GM20000 (cell line): ENCODE data around the gene YJEFN3.

Source experiments
- DNase-seq: peaks from one replicate; pipeline ENCODE4 v3.0.0; 2012; ENCODE audit warnings: low spot score
- TF ChIP-seq, protein P1 (sequence below): IDR thresholded peaks from 2 replicates; pipeline ENCODE4 v1.5.1; 2012; ENCODE audit warnings: mild to moderate bottlenecking, control low read depth; ENCODE audit errors: extremely low read depth, missing control alignments

Gene YJEFN3

GRCh38 chr19:19528721-19529490 lies at the start of gene YJEFN3:
Gene YJEFN3, plus strand, starts transcription at chr19:19528911. Its CDS starts 22 bp downstream, at chr19:19528933.
- TF ChIP-seq, protein P1, sequence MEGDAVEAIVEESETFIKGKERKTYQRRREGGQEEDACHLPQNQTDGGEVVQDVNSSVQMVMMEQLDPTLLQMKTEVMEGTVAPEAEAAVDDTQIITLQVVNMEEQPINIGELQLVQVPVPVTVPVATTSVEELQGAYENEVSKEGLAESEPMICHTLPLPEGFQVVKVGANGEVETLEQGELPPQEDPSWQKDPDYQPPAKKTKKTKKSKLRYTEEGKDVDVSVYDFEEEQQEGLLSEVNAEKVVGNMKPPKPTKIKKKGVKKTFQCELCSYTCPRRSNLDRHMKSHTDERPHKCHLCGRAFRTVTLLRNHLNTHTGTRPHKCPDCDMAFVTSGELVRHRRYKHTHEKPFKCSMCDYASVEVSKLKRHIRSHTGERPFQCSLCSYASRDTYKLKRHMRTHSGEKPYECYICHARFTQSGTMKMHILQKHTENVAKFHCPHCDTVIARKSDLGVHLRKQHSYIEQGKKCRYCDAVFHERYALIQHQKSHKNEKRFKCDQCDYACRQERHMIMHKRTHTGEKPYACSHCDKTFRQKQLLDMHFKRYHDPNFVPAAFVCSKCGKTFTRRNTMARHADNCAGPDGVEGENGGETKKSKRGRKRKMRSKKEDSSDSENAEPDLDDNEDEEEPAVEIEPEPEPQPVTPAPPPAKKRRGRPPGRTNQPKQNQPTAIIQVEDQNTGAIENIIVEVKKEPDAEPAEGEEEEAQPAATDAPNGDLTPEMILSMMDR, result no peak
- DNase-seq, result no peak

- TF ChIP-seq, protein P1, result no peak
- DNase-seq, result no peak
Observed at GRCh38 chr19:19480688-19481087, 48.0 kb upstream of the YJEFN3 start.

GRCh38 chr19:19482809-19483596 lies 45.7 kb upstream of the YJEFN3 start:
- DNase-seq, result no peak
- TF ChIP-seq, protein P1, result no peak

DNA sequence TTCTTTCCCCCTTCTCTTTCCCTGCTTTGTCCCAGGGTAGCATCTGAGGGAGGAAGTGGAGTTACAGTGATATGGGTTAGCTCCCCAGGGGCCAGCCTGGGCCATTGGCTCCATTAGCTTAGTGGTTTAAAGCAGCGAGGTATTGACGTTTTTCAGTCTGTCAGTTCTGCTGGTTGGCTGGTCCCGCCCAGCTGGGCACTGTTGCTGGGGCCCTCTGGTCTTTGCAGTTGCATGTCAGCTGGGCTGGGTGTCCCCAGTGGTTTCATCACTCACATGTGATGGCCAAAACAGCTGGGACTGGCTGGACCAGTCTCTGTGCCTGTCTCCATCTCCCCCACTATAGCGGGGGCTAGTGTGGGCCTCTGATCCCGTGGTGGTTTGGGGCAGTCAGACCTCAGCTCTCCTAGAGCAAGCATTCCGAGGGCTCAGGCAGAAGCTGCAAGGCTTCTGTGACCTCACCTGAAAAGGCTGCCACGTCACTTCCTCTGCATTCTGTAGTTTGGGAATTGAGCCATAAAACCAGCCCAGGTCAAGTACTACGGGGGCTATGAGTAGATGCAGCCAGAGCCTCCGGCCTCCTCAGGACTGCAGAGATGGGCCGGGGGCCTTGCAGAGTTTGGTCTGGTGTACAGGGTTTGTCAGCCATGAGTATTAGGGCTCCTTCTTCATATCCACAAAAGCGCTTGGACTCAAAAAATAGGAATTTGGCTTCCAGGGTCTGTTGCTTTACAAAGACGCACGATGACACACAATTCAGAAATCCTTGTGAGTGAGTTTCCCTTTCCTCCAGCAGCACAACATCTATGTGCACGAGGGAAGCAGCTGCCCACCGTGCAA lies 43.3 kb upstream of the YJEFN3 start:
- no peak for DNase-seq
- TF ChIP-seq, protein P1, result no peak

- TF ChIP-seq, protein P1, result no peak
- no peak for DNase-seq
Observed at GRCh38 chr19:19485998-19486290, 42.8 kb upstream of the YJEFN3 start.

DNA sequence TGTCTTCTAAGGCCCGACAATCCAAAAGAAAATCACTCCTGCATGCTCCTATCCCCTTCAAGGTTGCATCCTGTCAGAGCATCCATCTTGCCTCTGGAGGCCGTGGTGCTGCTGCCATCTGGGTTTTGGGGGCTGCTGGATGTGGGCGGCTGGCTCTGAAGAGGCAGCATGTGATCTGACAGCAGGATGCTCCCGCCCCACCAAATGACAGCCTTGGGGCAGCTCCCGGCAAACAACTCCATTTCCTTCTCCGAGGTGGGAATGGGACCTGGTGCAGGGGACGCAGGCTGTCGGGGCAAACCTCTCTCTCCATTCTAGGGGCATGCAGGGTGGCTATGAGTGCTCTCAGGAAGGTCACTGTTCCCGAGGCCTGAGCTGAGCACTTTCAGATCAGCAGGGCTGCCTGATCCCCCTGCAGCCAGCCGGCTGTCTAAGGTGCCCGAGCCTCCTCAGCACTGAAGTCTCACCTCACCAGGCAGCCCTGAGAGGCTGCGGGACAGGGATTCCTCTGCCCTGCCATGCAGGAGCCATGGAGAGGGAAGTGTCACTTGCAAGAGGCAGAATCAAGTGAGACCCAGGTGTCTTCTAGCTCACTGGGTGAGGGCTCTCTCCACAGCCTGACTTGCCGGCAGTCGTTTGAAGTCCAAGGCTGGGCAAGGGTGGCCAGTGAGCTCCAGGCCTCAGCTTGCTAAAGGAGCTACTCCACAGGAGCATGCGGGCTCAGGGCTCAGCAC lies 42.2 kb upstream of the YJEFN3 start:
- DNase-seq, result no peak
- TF ChIP-seq, protein P1, result no peak
